Measurements from ENCODE around the gene STRIP2.

Gene STRIP2

GRCh38 chr7:129536323-129536722 is 102.1 kb downstream of the STRIP2 start:
- H3K4me3 ChIP-seq (ENCODE audit: low read length) = no peak overlapping the region
- H3K9me3 ChIP-seq (ENCODE audit: insufficient read depth, low read depth, low read length) = no peaks in the 10 kb centered on the region
- no peaks in the 10 kb centered on the region for H3K27me3 ChIP-seq (ENCODE audit: insufficient read depth, low read length)
- H3K36me3 ChIP-seq (ENCODE audit: insufficient read depth, low read depth, low read length) = no peaks in the 10 kb centered on the region
- H3K4me1 ChIP-seq (ENCODE audit: insufficient read depth, low read length) = peaks cover 6% of the 10 kb centered on the region; the same call in 1 of the 2 replicates
- no peak overlapping the region for H3K9ac ChIP-seq (ENCODE audit: low read depth, low read length)
- no peak overlapping the region for H3K27ac ChIP-seq (ENCODE audit: low read length)
